ENCODE data around the gene MFAP4.

The MFAP4 gene, protein sequence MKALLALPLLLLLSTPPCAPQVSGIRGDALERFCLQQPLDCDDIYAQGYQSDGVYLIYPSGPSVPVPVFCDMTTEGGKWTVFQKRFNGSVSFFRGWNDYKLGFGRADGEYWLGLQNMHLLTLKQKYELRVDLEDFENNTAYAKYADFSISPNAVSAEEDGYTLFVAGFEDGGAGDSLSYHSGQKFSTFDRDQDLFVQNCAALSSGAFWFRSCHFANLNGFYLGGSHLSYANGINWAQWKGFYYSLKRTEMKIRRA

DNA sequence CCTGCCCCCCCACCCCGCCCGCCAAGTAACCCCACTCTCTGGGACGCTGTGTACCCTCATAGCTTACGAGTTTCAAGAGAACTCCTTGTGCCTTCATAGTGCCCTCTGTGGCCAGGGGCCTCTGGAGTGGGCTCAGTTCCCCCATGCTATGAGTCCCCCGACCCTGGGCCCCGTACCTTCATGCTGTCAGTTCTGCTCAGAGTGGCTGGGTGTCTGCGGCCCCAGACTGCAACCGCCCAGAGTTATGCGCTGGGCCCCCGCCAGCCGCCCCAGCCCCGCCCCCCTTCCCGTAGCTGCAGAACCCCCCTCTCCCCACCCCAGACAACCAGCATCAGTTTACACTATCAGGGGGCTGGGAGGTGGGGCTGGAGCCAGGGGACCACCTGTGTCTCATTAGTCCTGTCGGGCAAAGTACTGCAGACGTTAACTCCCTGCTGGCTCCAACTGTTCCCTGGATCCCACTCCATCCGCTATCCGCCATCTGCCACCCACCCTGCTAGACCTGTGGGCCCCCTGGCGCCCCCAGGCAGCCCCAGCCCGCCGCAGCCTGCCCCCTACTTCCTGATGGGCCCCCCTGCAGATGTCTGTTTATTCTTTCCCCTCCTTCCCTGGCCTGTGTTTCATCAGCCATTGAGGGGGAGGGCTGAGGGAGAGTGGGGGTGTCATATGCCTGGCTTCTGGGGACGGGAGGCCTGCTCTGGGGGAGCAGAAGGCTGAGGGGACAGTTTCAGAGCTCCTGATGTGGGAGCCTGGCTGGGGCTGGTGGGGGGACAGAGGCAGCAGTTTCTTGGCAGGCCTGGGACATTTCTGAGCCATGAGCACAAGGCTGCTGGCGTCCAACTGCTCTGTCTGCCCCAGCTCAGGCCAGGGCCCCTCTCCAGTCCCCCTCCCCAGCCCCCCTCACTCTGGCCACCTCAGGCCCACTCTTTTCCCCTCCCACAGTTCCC is at the start of gene MFAP4:
MFAP4 (minus strand) TSS at position 217 of the 947 bp plus-strand sequence; CDS start at position 182, 35 bp downstream.
- Mint-ChIP-seq H3K36me3 (peaks cover 23% of the 10 kb centered on the region), H3K27ac (no peak within 1 kb of the TSS), H3K4me1 (peaks cover 6% of the 10 kb centered on the region), H3K9me3 (no peaks in the 10 kb centered on the region), H3K27me3 (peaks cover 17% of the 10 kb centered on the region), H3K4me3 (no peak within 1 kb of the TSS)
- no peak for ATAC-seq

DNA sequence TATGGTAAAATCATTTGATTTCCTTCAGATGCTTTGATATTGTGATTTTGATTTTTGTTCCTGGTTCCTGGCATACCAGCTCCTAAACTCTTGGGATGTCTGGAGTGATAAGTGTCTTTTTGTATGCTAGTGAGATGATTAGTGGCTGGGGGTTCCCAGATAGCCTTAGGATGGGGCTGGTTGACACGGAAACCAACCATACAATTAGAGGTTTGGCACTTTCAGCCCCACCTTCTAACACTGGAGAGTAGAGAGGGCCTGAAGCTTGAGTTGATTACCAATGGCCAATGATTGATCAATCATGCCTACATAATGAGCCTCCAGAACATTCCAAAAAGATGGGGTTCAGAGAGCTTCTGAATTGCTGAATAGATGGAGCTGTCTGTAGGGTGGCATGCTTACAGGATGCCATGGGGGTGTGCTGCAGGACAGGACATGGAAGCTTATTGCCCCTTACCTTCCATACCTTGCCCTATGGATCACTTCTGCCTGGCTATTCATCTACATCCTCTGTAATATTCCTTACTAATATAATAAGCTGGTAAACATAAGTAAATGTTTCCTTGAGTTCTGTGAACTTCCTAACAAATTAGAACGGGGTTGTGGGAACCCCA is 46.8 kb upstream of the MFAP4 start:
- Mint-ChIP-seq H3K4me3 (no peak overlapping the region), H3K27me3 (no peaks in the 10 kb centered on the region), H3K27ac (no peak overlapping the region), H3K9me3 (no peaks in the 10 kb centered on the region), H3K36me3 (no peaks in the 10 kb centered on the region), H3K4me1 (no peaks in the 10 kb centered on the region)
- ATAC-seq = no peak

GRCh38 chr17:19433255-19433654 is 46.3 kb upstream of the MFAP4 start:
- no peak overlapping the region for H3K27ac Mint-ChIP-seq
- no peaks in the 10 kb centered on the region for H3K27me3 Mint-ChIP-seq
- H3K36me3 Mint-ChIP-seq = no peaks in the 10 kb centered on the region
- no peak for ATAC-seq
- H3K4me3 Mint-ChIP-seq = no peak overlapping the region
- no peaks in the 10 kb centered on the region for H3K4me1 Mint-ChIP-seq
- no peaks in the 10 kb centered on the region for H3K9me3 Mint-ChIP-seq

DNA sequence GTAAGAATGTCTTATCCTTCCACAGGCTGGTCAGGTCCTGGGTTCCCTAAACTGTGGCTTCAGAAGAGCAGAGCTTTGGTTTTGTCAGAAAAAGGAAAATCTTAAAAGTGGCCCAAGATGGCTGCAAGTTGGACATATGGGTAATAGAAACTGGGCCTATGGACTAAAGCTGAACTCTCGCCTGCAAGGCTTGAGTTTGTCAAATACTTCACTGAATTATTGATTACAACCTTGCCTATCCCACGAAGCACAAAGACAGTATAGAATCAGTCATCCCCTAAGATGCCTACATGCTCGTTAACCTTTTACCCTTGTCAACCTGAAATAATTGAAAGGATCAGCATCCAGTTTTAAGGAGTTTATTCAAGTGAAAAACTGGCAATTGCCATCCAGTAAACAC is 44.7 kb upstream of the MFAP4 start:
- H3K27me3 Mint-ChIP-seq = no peaks in the 10 kb centered on the region
- no peaks in the 10 kb centered on the region for H3K4me1 Mint-ChIP-seq
- H3K9me3 Mint-ChIP-seq = no peaks in the 10 kb centered on the region
- H3K27ac Mint-ChIP-seq = no peak overlapping the region
- H3K4me3 Mint-ChIP-seq = no peak overlapping the region
- H3K36me3 Mint-ChIP-seq = no peaks in the 10 kb centered on the region
- no peak for ATAC-seq

GRCh38 chr17:19426631-19427030 is 39.6 kb upstream of the MFAP4 start:
- no peaks in the 10 kb centered on the region for H3K36me3 Mint-ChIP-seq
- no peak for ATAC-seq
- no peaks in the 10 kb centered on the region for H3K4me1 Mint-ChIP-seq
- no peaks in the 10 kb centered on the region for H3K9me3 Mint-ChIP-seq
- no peaks in the 10 kb centered on the region for H3K27me3 Mint-ChIP-seq
- H3K27ac Mint-ChIP-seq = no peak overlapping the region
- H3K4me3 Mint-ChIP-seq = no peak overlapping the region

GRCh38 chr17:19424934-19425868 is 38.2 kb upstream of the MFAP4 start:
- no peaks in the 10 kb centered on the region for H3K4me1 Mint-ChIP-seq
- H3K27me3 Mint-ChIP-seq = no peaks in the 10 kb centered on the region
- no peak for ATAC-seq
- H3K4me3 Mint-ChIP-seq = no peak overlapping the region
- no peaks in the 10 kb centered on the region for H3K36me3 Mint-ChIP-seq
- no peak overlapping the region for H3K27ac Mint-ChIP-seq
- no peaks in the 10 kb centered on the region for H3K9me3 Mint-ChIP-seq

GRCh38 chr17:19421926-19422325 is 34.9 kb upstream of the MFAP4 start:
- no peak overlapping the region for H3K4me3 Mint-ChIP-seq
- H3K36me3 Mint-ChIP-seq = no peaks in the 10 kb centered on the region

DNA sequence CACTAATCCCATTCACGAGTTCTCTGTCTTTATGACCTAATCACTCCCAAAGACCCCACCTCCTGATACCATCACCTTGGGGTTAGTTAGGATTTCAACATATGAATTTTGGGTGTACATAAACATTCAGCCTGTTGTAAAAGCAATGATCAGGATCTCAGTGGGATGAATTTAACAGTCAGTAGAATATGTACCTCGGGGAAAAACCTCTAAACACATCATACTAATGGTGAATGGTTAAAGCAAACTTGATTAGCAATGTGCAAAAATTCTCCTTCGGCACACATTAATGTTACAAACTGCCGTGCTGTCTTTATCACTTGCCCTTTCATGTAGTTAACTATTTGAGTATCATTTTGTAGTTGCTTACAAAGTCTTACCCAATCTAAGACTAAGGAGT is 34.2 kb upstream of the MFAP4 start:
- peaks cover 14% of the 10 kb centered on the region for H3K4me1 Mint-ChIP-seq
- no peaks in the 10 kb centered on the region for H3K9me3 Mint-ChIP-seq
- H3K27ac Mint-ChIP-seq = no peak overlapping the region
- no peaks in the 10 kb centered on the region for H3K27me3 Mint-ChIP-seq
- no peak overlapping the region for H3K4me3 Mint-ChIP-seq
- no peak for ATAC-seq
- H3K36me3 Mint-ChIP-seq = no peaks in the 10 kb centered on the region

More at GRCh38 chr17:19421926-19422325, 34.9 kb upstream of the MFAP4 start:
- Mint-ChIP-seq H3K27ac (no peak overlapping the region), H3K27me3 (no peaks in the 10 kb centered on the region), H3K9me3 (no peaks in the 10 kb centered on the region), H3K4me1 (peaks cover 13% of the 10 kb centered on the region)
- no peak for ATAC-seq

- Mint-ChIP-seq H3K4me3 (no peak overlapping the region), H3K9me3 (no peaks in the 10 kb centered on the region), H3K27ac (no peak overlapping the region), H3K4me1 (peaks cover 14% of the 10 kb centered on the region), H3K36me3 (no peaks in the 10 kb centered on the region), H3K27me3 (peaks cover 18% of the 10 kb centered on the region)
- ATAC-seq = peak; percentile 79
These were observed 31.4 kb upstream of the MFAP4 start for GRCh38 chr17:19418251-19418992.

DNA sequence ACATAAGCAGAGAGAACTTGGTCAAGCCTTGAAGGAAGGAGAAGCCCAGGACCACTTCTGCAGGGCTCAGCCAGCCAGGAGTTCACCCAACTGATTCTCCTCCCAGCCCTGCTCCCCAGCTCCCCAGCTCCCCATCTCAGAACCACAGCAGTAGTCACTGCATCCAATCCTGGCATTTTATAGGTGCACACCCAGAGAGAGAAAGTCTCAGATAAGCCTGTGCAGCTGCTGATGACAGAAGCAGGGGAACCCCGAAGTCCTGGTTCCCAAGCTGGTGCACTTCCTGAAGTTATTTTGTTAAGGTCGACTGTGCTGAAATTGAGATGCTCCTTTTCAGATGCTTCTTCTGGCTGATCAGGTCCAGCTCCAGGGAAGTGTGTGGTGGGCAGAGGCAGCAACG is 30.6 kb upstream of the MFAP4 start:
- Mint-ChIP-seq H3K36me3 (no peaks in the 10 kb centered on the region), H3K27ac (no peak overlapping the region)

DNA sequence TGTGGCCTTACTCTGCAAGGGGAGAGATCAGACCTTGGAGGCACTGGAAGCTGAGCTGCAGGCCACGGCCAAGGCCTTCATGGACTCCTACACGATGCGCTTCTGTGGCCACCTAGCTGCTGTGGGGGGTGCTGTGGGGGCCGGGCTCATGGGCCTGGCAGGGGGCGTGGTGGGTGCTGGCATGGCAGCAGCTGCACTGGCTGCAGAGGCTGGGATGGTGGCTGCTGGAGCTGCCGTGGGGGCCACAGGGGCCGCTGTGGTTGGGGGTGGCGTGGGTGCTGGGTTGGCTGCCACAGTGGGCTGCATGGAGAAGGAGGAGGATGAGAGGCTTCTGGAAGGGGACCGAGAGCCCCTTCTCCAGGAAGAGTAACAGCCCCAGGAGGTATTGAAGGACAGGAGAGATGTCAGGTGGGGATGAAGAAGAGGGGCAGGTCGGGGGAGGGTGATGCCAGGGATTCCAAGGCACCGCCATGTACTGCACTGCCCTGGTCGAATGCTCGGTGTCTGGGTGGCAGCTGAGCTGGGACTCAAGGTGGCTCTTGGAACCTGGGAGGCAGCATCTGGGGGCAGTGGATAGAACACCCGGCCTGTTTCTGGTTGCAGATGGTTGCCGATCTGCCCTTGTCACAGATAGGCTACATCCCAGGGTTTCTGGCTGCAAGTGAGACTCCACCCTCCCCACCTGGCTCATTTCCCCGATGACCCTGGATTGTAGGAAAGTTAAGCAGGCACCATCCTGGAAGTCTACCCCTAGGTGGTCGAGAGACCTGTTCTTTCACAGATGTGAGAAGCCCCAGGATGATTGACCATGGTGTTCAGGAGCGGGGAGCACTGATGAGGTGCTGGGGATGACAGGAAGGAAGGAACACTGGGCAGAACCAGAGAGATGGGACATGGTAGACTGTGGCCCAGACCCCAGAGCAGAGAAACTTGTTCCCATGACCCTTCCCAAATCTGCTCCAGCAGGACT is 29.1 kb upstream of the MFAP4 start:
- Mint-ChIP-seq H3K36me3 (no peaks in the 10 kb centered on the region), H3K9me3 (no peaks in the 10 kb centered on the region), H3K4me3 (no peak overlapping the region), H3K27ac (no peak overlapping the region), H3K27me3 (peaks cover 31% of the 10 kb centered on the region), H3K4me1 (peaks cover 14% of the 10 kb centered on the region)
- no peak for ATAC-seq

More for the DNA sequence above, 30.6 kb upstream of the MFAP4 start:
- Mint-ChIP-seq H3K9me3 (no peaks in the 10 kb centered on the region), H3K27me3 (peaks cover 25% of the 10 kb centered on the region), H3K4me3 (no peak overlapping the region), H3K4me1 (peaks cover 14% of the 10 kb centered on the region)
- no peak for ATAC-seq

- H3K9me3 Mint-ChIP-seq = no peaks in the 10 kb centered on the region
- H3K36me3 Mint-ChIP-seq = no peaks in the 10 kb centered on the region
- H3K4me1 Mint-ChIP-seq = peaks cover 14% of the 10 kb centered on the region
- peaks cover 34% of the 10 kb centered on the region for H3K27me3 Mint-ChIP-seq
- no peak for ATAC-seq
- no peak overlapping the region for H3K27ac Mint-ChIP-seq
- H3K4me3 Mint-ChIP-seq = no peak overlapping the region
These were observed 28.3 kb upstream of the MFAP4 start for GRCh38 chr17:19415311-19415710.

Data from stimulated activated memory B cell treated with anti-CD40 and anti-IgM and Interleukin-4, amounts not matched to agents 10 μg/mL and 1 μg/mL and 100 μg/mL, for 72 hours (primary cell).